PC-3 (cell line): ENCODE results near the gene STON1.

Experiments used
- CTCF ChIP-seq: fragments of 300-600 bp; sonication (generic); conservative IDR thresholded peaks from 2 replicates; pipeline ENCODE4 v1.5.1; 2017; ENCODE audit warnings: antibody characterized with exemption, low read depth, mild to moderate bottlenecking, low read length
- EZH2 ChIP-seq: fragments of 300-600 bp; sonication (generic); IDR thresholded peaks from one replicate; pipeline ENCODE4 v1.6.1; 2017; ENCODE audit warnings: antibody characterized with exemption, mild to moderate bottlenecking, low read length; ENCODE audit not compliant: unreplicated experiment
- EZH2phosphoT487 ChIP-seq: fragments of 300-600 bp; sonication (generic); IDR thresholded peaks from 2 replicates; pipeline ENCODE4 v1.6.1; 2018; ENCODE audit warnings: mild to moderate bottlenecking, antibody characterized with exemption, low read length, borderline replicate concordance

GRCh38 chr2:48488545-48488944 lies 41.4 kb upstream of the STON1 start:
- TF ChIP-seq CTCF (no peak), EZH2 (no peak), EZH2phosphoT487 (no peak)
